ENCODE measurements around the gene RGL2. TPM values are rescaled to one million over a fixed set of nuclear protein-coding genes. Genes with fewer than 3 reads are reported as not detected.

The RGL2 gene
- total RNA-seq, 4 donors from 2014 or later, result 34.4 to 118 (median 36.0) TPM

GRCh38 chr6:33339193-33339592, 40.5 kb upstream of the RGL2 start:
- intact Hi-C loops (cut with DNase I; ENCODE audit: low total_unique reads), result no loop called here

DNA sequence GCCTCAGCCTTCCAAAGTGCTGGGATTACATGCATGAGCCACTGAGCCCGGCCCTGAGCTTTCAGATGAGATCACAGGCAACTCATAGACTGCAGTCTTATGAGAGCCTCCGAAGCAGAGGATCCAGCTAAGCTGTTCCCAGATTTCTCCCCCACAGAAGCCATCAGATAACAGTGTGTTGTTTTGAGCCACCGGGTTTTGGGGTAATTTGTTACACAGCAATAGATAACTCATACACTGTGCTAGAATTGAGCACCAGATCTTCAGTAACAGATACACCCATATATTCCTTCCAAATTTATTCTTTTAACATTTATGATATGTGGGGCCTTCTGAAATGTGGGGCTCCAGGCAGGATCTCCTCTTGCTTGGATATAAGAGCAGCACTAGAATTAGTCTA, 37.8 kb upstream of the RGL2 start:
- H3K4me3 ChIP-seq, result no peak overlapping the region
- no peak overlapping the region for H3K27ac ChIP-seq
- TF ChIP-seq CTCF (IDR thresholded peaks at IDR 0.05) (no peak), POLR2A (IDR thresholded peaks at IDR 0.05) (no peak)
- intact Hi-C loops (cut with DNase I; ENCODE audit: low total_unique reads), result no loop called here
- no peaks in the 10 kb centered on the region for H3K36me3 ChIP-seq
- H3K4me1 ChIP-seq, result no peaks in the 10 kb centered on the region
- no peaks in the 10 kb centered on the region for H3K27me3 ChIP-seq
- no peak for DNase-seq
- no peaks in the 10 kb centered on the region for H3K9me3 ChIP-seq

More at GRCh38 chr6:33339193-33339592, 40.5 kb upstream of the RGL2 start:
- no peak overlapping the region for H3K4me3 ChIP-seq
- H3K27ac ChIP-seq, result no peak overlapping the region
- DNase-seq, result no peak
- TF ChIP-seq CTCF (IDR thresholded peaks at IDR 0.05), result no peak
- no peak for TF ChIP-seq POLR2A (IDR thresholded peaks at IDR 0.05)
- H3K27me3 ChIP-seq, result no peaks in the 10 kb centered on the region
- no peaks in the 10 kb centered on the region for H3K9me3 ChIP-seq
- H3K36me3 ChIP-seq, result no peaks in the 10 kb centered on the region
- H3K4me1 ChIP-seq, result no peaks in the 10 kb centered on the region

- intact Hi-C loops (cut with DNase I; ENCODE audit: low total_unique reads), result no loop called here
- TF ChIP-seq CTCF (IDR thresholded peaks at IDR 0.05) (no peak), POLR2A (IDR thresholded peaks at IDR 0.05) (no peak)
- no peak for DNase-seq
These were observed 37.2 kb upstream of the RGL2 start for GRCh38 chr6:33335916-33336315.

GRCh38 chr6:33333666-33334065, 34.9 kb upstream of the RGL2 start:
- intact Hi-C loops (cut with DNase I; ENCODE audit: low total_unique reads), result no loop called here
- no peaks in the 10 kb centered on the region for H3K4me1 ChIP-seq
- no peak for TF ChIP-seq CTCF (IDR thresholded peaks at IDR 0.05)
- TF ChIP-seq POLR2A (IDR thresholded peaks at IDR 0.05), result no peak
- no peak overlapping the region for H3K27ac ChIP-seq
- no peaks in the 10 kb centered on the region for H3K36me3 ChIP-seq
- H3K9me3 ChIP-seq, result no peaks in the 10 kb centered on the region
- no peak for DNase-seq
- H3K4me3 ChIP-seq, result no peak overlapping the region
- no peaks in the 10 kb centered on the region for H3K27me3 ChIP-seq

More at GRCh38 chr6:33335916-33336315, 37.2 kb upstream of the RGL2 start:
- H3K4me1 ChIP-seq, result no peaks in the 10 kb centered on the region
- H3K9me3 ChIP-seq, result no peaks in the 10 kb centered on the region
- no peak overlapping the region for H3K27ac ChIP-seq
- no peaks in the 10 kb centered on the region for H3K27me3 ChIP-seq
- no peak overlapping the region for H3K4me3 ChIP-seq
- no peaks in the 10 kb centered on the region for H3K36me3 ChIP-seq

GRCh38 chr6:33330736-33331135, 32.0 kb upstream of the RGL2 start:
- Histone ChIP-seq H3K9me3 (no peaks in the 10 kb centered on the region), H3K36me3 (no peaks in the 10 kb centered on the region), H3K4me3 (no peak overlapping the region), H3K27me3 (no peaks in the 10 kb centered on the region), H3K4me1 (no peaks in the 10 kb centered on the region), H3K27ac (no peak overlapping the region)
- TF ChIP-seq CTCF (IDR thresholded peaks at IDR 0.05) (no peak), POLR2A (IDR thresholded peaks at IDR 0.05) (no peak)
- DNase-seq, result no peak
- intact Hi-C loops (cut with DNase I; ENCODE audit: low total_unique reads), result no loop called here

All from uterus (tissue), 4 donors.